ENCODE results near the gene FAAH.

Gene FAAH

DNA sequence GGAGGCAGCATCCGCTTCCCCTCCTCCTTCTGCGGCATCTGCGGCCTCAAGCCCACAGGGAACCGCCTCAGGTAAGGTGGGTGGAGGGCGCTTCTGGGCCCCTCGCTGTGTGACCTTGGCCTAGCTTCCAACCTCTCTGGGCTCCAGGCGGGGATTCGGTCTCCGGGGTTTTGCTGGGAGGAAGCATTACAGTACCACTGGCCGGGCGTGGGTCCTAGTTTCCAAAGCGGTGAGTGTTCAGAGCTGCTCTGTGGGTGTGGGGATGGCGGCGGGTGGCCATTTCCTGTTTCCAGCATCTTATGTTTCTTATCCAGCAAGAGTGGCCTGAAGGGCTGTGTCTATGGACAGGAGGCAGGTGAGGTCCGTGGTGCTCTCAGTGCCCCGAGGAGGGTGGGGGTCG is 11.6 kb downstream of the FAAH start:
- no peak overlapping the region for H3K4me3 ChIP-seq (ENCODE audit: low read depth, low read length)
- TF ChIP-seq, protein P1, sequence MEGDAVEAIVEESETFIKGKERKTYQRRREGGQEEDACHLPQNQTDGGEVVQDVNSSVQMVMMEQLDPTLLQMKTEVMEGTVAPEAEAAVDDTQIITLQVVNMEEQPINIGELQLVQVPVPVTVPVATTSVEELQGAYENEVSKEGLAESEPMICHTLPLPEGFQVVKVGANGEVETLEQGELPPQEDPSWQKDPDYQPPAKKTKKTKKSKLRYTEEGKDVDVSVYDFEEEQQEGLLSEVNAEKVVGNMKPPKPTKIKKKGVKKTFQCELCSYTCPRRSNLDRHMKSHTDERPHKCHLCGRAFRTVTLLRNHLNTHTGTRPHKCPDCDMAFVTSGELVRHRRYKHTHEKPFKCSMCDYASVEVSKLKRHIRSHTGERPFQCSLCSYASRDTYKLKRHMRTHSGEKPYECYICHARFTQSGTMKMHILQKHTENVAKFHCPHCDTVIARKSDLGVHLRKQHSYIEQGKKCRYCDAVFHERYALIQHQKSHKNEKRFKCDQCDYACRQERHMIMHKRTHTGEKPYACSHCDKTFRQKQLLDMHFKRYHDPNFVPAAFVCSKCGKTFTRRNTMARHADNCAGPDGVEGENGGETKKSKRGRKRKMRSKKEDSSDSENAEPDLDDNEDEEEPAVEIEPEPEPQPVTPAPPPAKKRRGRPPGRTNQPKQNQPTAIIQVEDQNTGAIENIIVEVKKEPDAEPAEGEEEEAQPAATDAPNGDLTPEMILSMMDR (IDR thresholded peaks at IDR 0.05; ENCODE audit: low read depth, low read length): no peak
- DNase-seq (ENCODE audit: low read depth, low spot score): no peak
- in situ Hi-C loops (cut with HindIII; ENCODE audit: low sequenced_read_pairs): no loop called here

GRCh38 chr1:46406881-46407608 is 12.9 kb downstream of the FAAH start:
- TF ChIP-seq, protein P1 (IDR thresholded peaks at IDR 0.05; ENCODE audit: low read depth, low read length): no peak
- in situ Hi-C loops (cut with HindIII; ENCODE audit: low sequenced_read_pairs): no loop called here
- DNase-seq (ENCODE audit: low read depth, low spot score): no peak
- H3K4me3 ChIP-seq (ENCODE audit: low read depth, low read length): no peak overlapping the region

GRCh38 chr1:46407636-46408035 is 13.5 kb downstream of the FAAH start:
- in situ Hi-C loops (cut with HindIII; ENCODE audit: low sequenced_read_pairs): no loop called here
- H3K4me3 ChIP-seq (ENCODE audit: low read depth, low read length): no peak overlapping the region
- no peak for DNase-seq (ENCODE audit: low read depth, low spot score)
- TF ChIP-seq, protein P1 (IDR thresholded peaks at IDR 0.05; ENCODE audit: low read depth, low read length): no peak

DNA sequence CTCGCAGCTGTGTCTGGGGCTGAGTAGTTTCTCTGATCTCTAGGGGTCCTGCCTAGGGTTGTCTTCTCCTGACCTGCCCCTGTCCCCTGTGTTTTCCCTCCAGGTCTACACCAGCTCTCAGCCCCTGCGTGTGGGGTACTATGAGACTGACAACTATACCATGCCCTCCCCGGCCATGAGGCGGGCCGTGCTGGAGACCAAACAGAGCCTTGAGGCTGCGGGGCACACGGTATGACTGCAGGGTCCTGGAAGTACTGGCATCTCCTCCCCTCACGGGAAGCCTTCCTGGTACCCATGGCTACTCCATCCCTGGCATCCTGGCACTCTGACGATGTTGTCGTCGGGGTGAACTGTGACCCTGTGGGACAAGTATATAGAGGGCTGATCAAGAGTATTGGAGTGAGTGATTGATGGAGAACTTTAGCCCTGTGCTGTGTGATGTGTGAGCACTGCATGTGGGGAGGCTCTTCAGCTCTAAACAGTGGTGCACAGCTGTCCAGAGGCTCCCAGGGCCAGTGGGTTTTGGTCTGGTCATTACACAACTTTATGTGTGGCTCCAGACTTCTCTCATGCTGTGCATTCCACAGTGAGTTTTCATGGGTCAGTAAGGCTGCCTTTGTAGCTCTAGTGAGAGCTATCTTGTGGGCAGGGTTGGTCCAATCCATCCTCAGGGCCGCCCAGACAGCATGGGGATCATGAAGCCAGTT is 14.4 kb downstream of the FAAH start:
- TF ChIP-seq, protein P1 (IDR thresholded peaks at IDR 0.05; ENCODE audit: low read depth, low read length): no peak
- no peak for DNase-seq (ENCODE audit: low read depth, low spot score)
- in situ Hi-C loops (cut with HindIII; ENCODE audit: low sequenced_read_pairs): no loop called here
- no peak overlapping the region for H3K4me3 ChIP-seq (ENCODE audit: low read depth, low read length)

GRCh38 chr1:46409063-46409372 is 14.9 kb downstream of the FAAH start:
- DNase-seq (ENCODE audit: low read depth, low spot score): no peak
- TF ChIP-seq, protein P1 (IDR thresholded peaks at IDR 0.05; ENCODE audit: low read depth, low read length): no peak
- in situ Hi-C loops (cut with HindIII; ENCODE audit: low sequenced_read_pairs): no loop called here
- no peak overlapping the region for H3K4me3 ChIP-seq (ENCODE audit: low read depth, low read length)

DNA sequence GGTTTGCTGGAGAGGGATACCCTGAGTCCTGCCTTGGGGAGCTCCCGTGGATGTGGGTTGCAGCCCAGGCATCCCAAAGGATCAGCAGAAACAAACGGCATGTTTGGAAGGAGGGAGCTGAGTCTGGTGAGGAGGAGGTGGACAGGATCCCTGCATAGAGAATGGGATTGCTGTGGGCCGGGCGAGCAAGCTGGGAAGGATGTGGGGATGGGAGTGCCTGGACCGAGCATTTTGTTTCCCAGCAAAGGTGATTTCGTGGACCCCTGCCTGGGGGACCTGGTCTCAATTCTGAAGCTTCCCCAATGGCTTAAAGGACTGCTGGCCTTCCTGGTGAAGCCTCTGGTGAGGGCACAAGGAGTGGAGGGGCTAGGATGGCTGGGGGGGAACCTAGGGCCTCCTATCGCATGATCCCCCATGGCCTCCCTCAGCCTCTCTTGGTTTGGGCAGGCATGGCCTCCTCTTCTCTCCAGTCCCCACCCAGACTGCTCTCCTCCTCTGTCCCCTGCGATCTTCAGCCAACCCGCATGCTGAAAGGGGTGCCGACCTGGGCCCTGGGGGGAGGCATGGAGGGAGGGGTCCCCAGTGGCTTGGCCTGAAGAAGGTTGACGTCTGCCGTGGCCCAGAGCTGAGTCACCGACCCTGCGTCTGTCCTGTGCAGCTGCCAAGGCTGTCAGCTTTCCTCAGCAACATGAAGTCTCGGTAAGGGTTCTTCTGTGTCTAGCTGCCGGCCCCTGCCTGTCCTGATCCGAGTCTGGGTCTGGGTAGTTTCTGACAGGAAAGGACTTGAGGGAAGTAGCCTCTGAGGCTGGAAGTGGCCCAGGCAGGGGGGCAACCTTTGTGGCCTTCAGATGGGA is 16.3 kb downstream of the FAAH start:
- in situ Hi-C loops (cut with HindIII; ENCODE audit: low sequenced_read_pairs): no loop called here
- no peak overlapping the region for H3K4me3 ChIP-seq (ENCODE audit: low read depth, low read length)
- no peak for DNase-seq (ENCODE audit: low read depth, low spot score)
- TF ChIP-seq, protein P1 (IDR thresholded peaks at IDR 0.05; ENCODE audit: low read depth, low read length): no peak

Measured in astrocyte of the spinal cord (primary cell).